ENCODE data around the gene PCNX2. TPM values are rescaled to one million over a fixed set of nuclear protein-coding genes. Genes with fewer than 3 reads are reported as not detected.

PCNX2 gene
- total and polyA plus RNA-seq, 2 donors (not counting 1 experiment from before 2014, with no cell fraction given), result 17.6 to 34.7 TPM

GRCh38 chr1:233006108-233006507, 289.4 kb downstream of the PCNX2 start:
- no peak for DNase-seq
- Histone ChIP-seq H3K4me3 (ENCODE audit: control extremely low read depth in 1 of 5, extremely low read depth in 1 of 5, insufficient read depth in 1 of 5, low read depth in 2 of 5, low read length in 4 of 5) (no peak overlapping the region), H3K4me2 (replicated peaks; ENCODE audit: low read depth, low read length, poor library complexity, severe bottlenecking) (no peak overlapping the region), H3K4me1 (ENCODE audit: control insufficient read depth in 2 of 2, insufficient read depth in 2 of 2, low read length in 2 of 2) (no peaks in the 10 kb centered on the region), H3K79me2 (ENCODE audit: control insufficient read depth, insufficient read depth, low read length) (no peaks in the 10 kb centered on the region), H3K9ac (ENCODE audit: low read length) (no peak overlapping the region), H3K9me3 (ENCODE audit: control extremely low read depth in 1 of 3, control insufficient read depth in 2 of 3, insufficient read depth in 1 of 3, low read length in 2 of 3) (no peaks in the 10 kb centered on the region), H4K20me1 (ENCODE audit: control insufficient read depth, insufficient read depth, low read length, poor library complexity, severe bottlenecking) (no peaks in the 10 kb centered on the region), H3K27ac (ENCODE audit: low read length in 2 of 2) (no peak overlapping the region), H3K36me3 (replicated peaks in 1 of 2; ENCODE audit: control extremely low read depth in 1 of 2, control insufficient read depth in 1 of 2, extremely low read depth in 1 of 2, insufficient read depth in 2 of 2, low read length in 1 of 2) (no peaks in the 10 kb centered on the region), H2AFZ (ENCODE audit: insufficient read depth, low read depth, low read length, poor library complexity, severe bottlenecking) (no peak overlapping the region), H3K27me3 (replicated peaks in 1 of 4; ENCODE audit: control extremely low read depth in 1 of 4, control insufficient read depth in 3 of 4, insufficient read depth in 4 of 4, low read length in 3 of 4) (no peaks in the 10 kb centered on the region)
- TF ChIP-seq EZH2 (IDR thresholded peaks at IDR 0.05; ENCODE audit: borderline replicate concordance, insufficient read depth, low read depth, low read length, poor library complexity, severe bottlenecking), result no peak
- TF ChIP-seq, protein P1, sequence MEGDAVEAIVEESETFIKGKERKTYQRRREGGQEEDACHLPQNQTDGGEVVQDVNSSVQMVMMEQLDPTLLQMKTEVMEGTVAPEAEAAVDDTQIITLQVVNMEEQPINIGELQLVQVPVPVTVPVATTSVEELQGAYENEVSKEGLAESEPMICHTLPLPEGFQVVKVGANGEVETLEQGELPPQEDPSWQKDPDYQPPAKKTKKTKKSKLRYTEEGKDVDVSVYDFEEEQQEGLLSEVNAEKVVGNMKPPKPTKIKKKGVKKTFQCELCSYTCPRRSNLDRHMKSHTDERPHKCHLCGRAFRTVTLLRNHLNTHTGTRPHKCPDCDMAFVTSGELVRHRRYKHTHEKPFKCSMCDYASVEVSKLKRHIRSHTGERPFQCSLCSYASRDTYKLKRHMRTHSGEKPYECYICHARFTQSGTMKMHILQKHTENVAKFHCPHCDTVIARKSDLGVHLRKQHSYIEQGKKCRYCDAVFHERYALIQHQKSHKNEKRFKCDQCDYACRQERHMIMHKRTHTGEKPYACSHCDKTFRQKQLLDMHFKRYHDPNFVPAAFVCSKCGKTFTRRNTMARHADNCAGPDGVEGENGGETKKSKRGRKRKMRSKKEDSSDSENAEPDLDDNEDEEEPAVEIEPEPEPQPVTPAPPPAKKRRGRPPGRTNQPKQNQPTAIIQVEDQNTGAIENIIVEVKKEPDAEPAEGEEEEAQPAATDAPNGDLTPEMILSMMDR (IDR thresholded peaks at IDR 0.05), result no peak
- 97% methylated on average over 6 of the region's 6 CpGs for WGBS (ENCODE audit: insufficient coverage)
- Mint-ChIP-seq H3K9me3 (ENCODE audit: insufficient read depth) (no peaks in the 10 kb centered on the region), H3K27me3 (no peaks in the 10 kb centered on the region), H3K27ac (no peak overlapping the region), H3K4me3 (no peak overlapping the region), H3K4me1 (no peaks in the 10 kb centered on the region)
- no peak for ATAC-seq (ENCODE audit: low read depth)
- ChIA-PET CTCF (no interaction called here), POLR2A (no interaction called here)
- intact Hi-C loops (cut with micrococcal nuclease), result no loop called here

- Histone ChIP-seq H3K36me3 (replicated peaks in 1 of 2; ENCODE audit: control extremely low read depth in 1 of 2, control insufficient read depth in 1 of 2, extremely low read depth in 1 of 2, insufficient read depth in 2 of 2, low read length in 1 of 2) (no peaks in the 10 kb centered on the region), H3K9me3 (ENCODE audit: control extremely low read depth in 1 of 3, control insufficient read depth in 2 of 3, insufficient read depth in 1 of 3, low read length in 2 of 3) (no peaks in the 10 kb centered on the region), H3K9ac (ENCODE audit: low read length) (no peak overlapping the region), H4K20me1 (ENCODE audit: control insufficient read depth, insufficient read depth, low read length, poor library complexity, severe bottlenecking) (no peaks in the 10 kb centered on the region), H3K27ac (ENCODE audit: low read length in 2 of 2) (no peak overlapping the region), H2AFZ (ENCODE audit: insufficient read depth, low read depth, low read length, poor library complexity, severe bottlenecking) (no peak overlapping the region), H3K79me2 (ENCODE audit: control insufficient read depth, insufficient read depth, low read length) (no peaks in the 10 kb centered on the region), H3K27me3 (replicated peaks in 1 of 4; ENCODE audit: control extremely low read depth in 1 of 4, control insufficient read depth in 3 of 4, insufficient read depth in 4 of 4, low read length in 3 of 4) (no peaks in the 10 kb centered on the region), H3K4me2 (replicated peaks; ENCODE audit: low read depth, low read length, poor library complexity, severe bottlenecking) (no peak overlapping the region), H3K4me3 (ENCODE audit: control extremely low read depth in 1 of 5, extremely low read depth in 1 of 5, insufficient read depth in 1 of 5, low read depth in 2 of 5, low read length in 4 of 5) (no peak overlapping the region), H3K4me1 (ENCODE audit: control insufficient read depth in 2 of 2, insufficient read depth in 2 of 2, low read length in 2 of 2) (no peaks in the 10 kb centered on the region)
- Mint-ChIP-seq H3K4me1 (no peaks in the 10 kb centered on the region), H3K27ac (no peak overlapping the region), H3K9me3 (ENCODE audit: insufficient read depth) (no peaks in the 10 kb centered on the region), H3K27me3 (no peaks in the 10 kb centered on the region), H3K4me3 (no peak overlapping the region)
- no peak for ATAC-seq (ENCODE audit: low read depth)
- DNase-seq, result no peak
- intact Hi-C loops (cut with micrococcal nuclease), result no loop called here
- ChIA-PET POLR2A (no interaction called here), CTCF (no interaction called here)
- no peak for TF ChIP-seq EZH2 (IDR thresholded peaks at IDR 0.05; ENCODE audit: borderline replicate concordance, insufficient read depth, low read depth, low read length, poor library complexity, severe bottlenecking)
- TF ChIP-seq, protein P1 (IDR thresholded peaks at IDR 0.05), result no peak
- 100% methylated on average over 8 of the region's 8 CpGs for WGBS (ENCODE audit: insufficient coverage)
Observed at GRCh38 chr1:233005703-233006102, 289.8 kb downstream of the PCNX2 start.

Data from B cell (primary cell).